SK-N-MC (cell line): ENCODE results near the gene SETD3.

Source experiments
- EZH2 ChIP-seq: fragments of 200-600 bp; sonication (generic); IDR thresholded peaks from one replicate; pipeline ENCODE4 v1.6.1; 2017; ENCODE audit warnings: antibody characterized with exemption
- FOXP2 ChIP-seq: optimal IDR thresholded peaks from 2 replicates; pipeline ENCODE3; 2011; ENCODE audit warnings: mild to moderate bottlenecking, moderate library complexity; ENCODE audit not compliant: insufficient read depth; ENCODE audit errors: extremely low read length, control extremely low read depth
- POLR2AphosphoS5 ChIP-seq: IDR thresholded peaks from 2 replicates; pipeline ENCODE4 v1.6.1; 2012; ENCODE audit warnings: mild to moderate bottlenecking, low read depth, low read length, borderline replicate concordance

DNA sequence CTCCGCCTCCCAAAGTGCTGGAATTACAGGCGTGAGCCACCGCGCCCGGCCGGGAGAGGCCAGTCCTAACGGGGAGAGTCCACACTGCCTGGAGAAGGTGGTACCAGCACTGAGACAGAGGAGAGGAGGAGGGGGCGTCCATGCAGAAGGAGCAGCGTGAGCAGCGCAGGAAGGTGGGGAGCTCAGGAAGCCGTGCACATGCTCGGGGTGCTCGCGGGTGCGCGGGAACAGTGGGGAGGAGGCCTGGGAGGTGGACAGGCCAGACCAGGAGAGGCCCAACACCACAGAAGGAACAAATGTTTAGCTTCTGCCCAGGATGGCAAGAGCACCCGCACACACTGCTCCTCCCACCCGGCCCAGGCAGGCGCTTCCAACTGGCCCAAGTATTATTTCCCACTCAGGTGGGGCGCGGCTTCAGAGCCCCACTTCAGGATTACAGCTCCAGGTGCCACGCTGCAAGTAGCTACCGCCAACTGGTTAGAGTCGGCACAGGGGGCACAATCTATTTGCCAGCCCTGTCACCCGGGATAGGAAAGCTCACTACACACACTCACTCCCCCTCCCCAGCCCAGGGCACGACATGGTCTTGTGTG lies 127.9 kb downstream of the SETD3 start:
- TF ChIP-seq EZH2, result no peak
- TF ChIP-seq POLR2AphosphoS5, result no peak
- TF ChIP-seq FOXP2, result no peak
